Measurements from ENCODE around the gene AP2A2.

The AP2A2 gene

DNA sequence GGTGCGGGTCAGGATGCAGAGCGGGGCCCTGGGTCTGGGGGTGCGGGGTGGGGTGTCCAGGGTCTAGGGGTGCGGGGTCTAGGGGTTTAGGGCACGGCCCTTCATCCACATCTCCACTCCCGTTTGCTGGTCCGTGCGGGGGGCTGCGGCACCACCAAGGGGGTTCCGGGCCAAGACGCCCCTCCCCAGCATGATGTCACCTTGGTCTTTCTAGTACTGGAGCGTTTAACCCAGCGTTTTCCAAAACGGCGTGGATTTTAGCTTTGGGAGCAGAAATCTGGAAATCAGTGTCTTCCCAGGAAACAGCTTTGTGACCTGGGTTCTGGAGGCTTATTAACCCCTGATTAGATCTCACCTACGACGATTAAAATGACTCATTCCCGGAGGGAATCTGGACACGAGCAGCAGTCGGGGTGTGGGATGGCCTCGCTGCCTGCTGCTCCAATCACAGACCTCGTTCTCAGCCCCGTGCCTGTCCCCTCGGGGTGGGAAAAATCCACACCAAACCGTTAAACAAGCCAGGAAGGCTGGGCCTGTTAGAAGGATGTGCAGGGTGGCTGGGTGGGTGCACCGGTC, 759 bp downstream of the AP2A2 start:
- DNase-seq, result no peak

DNA sequence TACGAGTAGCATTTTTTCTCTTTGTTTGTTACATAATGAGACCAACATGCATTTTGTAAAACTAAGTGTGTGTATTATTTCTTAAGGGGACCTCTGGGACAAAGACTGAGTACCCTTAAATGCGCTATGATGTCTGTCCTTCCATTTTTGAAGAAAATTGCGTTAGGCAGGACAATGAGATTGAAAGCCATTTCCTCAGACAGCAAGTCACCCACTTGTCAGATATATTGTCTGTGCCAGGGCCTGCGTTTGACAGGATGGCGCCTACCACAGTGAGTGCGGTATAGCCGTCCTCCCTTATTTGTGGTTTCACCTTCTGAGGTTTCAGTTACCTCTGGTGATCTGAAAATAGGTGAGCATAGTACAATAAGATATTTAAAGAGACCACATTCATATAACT, 2.2 kb downstream of the AP2A2 start:
- DNase-seq, result no peak

DNA sequence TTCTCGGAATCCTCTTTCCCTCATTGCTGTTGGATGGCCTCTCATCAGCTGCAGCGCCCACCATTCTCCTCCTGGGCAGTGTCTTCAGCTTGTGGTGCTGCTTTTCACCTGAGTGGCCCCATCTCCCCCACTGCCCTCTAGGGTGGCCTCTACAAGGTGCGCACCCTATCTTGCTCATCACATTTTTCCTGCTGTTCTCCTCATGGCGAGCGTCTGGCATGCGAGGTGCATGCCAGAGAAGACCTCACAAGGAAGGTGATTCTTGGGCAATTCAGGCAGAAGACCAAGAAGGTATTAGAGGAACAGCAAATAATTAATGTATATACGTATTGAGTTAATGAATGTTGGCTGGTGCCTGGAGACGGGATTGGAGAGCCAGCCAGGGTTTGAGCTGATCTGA, 3.1 kb downstream of the AP2A2 start:
- DNase-seq, result no peak

DNA sequence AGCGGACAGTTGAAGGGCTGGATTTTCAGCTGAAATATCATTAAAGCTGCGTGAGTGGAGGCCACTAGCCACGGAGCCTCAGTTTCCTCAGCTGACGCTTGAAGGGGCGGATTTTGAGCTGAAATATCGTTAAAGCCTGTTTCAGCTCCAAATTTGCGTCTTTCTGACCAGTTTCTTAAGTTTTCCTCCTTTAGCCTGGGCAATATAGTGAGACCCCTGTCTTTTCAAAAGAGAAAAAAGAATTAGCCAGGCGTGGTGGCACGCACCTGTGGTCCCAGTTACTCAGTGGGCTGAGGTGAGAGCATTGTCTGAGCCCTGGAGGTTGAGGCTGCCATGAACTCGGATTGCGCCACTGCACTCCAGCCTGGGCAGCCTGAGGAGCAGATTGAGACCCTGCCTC, 3.7 kb downstream of the AP2A2 start:
- DNase-seq, result no peak

DNA sequence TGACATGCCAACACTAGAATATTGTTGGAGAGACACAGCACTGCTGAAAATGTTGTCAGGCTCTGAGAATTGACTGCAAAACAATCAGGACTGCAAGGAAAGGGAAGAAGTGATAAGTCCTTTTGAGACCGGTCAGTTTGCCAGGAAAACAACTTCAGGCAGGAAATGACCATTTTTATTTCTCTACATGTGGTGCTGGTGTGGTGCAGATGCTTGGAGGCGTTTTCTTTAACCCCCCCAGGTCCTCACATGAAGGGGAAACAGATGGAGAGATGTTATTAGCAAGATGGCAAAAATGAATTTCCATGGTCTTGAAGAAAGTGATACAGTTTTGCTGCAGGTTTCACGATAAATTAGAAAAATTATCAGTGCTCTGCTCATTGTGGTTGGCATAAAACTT, 5.7 kb downstream of the AP2A2 start:
- no peak for DNase-seq

DNA sequence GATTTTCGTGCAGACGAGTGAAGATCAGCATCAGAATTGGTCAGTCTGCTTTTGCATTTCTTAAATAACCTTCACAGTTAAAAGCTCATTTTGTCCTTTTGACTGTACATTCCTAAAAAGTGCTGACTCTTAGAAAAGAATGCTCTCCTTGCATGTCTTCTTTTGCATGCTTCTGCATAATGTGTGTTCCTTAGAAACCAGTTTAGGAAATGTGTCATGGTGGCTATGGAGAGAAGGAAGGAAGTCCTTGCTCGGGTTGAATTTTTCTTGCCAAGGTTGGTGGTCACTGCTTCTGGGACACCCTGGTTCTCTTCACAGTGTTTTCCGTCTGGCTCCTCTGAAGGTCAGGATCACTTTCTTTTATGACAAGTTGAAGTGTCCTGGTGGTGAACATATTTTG, 6.8 kb downstream of the AP2A2 start:
- no peak for DNase-seq

DNA sequence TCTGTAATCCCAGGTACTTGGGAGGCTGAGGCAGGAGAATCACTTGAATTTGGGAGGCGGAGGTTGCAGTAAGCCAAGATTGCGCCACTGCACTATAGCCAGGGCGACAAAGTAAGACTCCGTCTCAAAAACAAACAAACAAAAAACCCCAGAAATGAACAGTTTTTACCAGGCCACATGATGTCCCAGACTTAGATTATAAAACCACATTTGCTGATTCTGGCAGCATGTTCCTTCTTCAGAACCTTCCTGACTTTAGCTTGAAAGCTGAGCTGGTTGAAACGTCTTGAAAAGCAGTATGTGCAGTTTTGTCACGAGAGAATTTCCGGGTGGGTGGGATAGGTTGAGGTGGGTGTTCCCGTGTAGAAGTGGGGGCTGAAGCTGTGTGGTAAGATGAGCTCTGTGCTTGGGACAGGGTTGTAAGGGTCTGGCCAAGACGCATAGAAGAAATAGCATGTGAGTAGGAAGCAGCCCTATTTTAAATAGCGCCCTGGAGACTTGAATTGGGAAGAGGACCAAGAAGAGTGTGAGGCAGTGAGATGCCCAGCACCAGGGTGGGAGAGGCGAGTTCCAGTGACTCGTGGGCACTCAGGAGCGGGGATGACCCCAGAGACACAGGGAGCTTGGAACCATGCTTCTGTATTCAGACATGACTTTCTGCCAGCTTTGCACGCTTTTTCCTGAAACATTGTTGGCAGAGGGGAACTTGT, 7.6 kb downstream of the AP2A2 start:
- no peak for DNase-seq

DNA sequence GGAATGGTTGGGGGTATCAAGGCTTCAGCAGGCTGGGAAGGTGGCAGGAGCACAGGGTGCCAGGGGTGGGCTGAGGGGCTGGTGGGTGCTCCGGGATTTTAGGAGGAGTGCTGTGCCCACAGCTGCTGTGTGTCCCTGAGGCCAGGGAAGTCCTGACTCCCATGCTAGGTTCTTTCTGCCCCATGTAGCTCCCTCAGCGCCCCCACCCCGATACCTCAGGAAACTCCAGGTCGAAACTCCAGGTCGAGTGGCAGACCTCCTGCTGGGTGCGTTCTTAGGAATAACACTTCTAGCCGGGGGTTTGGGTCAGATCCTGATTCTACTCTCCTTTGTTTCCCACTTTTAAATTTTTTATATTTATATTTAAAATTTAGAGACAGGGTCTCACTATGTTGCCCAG, 8.3 kb downstream of the AP2A2 start:
- DNase-seq, result no peak

DNA sequence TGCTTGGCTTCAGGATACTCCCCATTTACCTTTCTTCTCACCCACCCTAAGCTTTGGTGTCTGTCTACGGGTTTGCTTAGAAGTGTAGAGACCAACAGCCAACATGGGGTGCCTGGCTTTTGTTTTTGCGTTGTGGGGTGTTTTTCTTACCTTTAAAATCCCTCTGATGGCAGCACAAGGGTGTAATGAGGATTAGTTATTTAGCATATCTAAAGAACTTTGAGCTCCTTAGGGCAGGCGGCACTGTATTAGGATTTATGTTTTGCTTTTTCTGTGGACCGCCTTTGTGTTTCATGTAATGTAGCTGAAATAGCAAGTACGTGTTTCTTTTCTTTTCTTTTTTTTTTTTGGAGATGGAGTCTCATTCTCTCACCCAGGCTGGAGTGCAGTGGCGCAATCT, 8.9 kb downstream of the AP2A2 start:
- DNase-seq, result no peak

DNA sequence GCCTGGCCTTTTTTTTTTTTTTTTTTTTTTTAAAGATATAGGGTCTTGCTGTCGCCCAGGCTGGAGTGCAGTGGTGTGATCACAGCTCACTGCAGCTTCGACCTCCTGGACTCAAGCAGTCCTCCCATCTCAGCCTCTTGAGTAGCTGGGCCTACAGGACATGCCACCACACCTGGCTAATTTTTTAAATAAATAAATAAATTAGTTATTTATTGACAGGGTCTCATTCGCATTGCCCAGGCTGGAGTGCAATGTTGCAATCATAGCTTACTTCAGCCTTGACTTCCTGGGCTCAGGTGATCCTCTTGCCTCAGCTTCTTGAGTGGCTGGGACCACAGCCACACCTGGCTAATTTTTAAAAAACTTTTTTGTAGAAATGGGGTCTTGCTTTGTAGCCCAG, 10.5 kb downstream of the AP2A2 start:
- DNase-seq, result no peak

DNA sequence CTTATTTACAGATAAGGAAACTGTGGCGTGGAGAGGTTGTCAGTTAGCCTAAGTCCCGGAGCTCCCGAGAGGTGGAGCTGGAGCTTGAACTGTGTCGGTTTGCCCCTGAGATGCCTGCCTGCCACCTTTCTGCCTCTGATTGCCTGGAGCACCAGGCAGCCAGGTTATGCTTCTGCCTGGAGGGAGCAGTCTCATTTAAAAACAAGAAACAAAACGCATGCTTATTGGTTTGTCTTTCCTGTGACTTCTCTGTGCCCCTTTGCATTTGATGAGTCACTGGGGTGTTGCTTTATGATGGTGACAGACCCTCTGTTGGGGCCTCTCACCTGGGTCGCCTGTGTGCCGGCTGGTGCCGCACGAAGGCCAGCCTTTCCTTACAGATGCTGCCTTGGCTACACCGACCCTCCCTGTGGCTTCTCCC, 12.2 kb downstream of the AP2A2 start:
- no peak for DNase-seq

DNA sequence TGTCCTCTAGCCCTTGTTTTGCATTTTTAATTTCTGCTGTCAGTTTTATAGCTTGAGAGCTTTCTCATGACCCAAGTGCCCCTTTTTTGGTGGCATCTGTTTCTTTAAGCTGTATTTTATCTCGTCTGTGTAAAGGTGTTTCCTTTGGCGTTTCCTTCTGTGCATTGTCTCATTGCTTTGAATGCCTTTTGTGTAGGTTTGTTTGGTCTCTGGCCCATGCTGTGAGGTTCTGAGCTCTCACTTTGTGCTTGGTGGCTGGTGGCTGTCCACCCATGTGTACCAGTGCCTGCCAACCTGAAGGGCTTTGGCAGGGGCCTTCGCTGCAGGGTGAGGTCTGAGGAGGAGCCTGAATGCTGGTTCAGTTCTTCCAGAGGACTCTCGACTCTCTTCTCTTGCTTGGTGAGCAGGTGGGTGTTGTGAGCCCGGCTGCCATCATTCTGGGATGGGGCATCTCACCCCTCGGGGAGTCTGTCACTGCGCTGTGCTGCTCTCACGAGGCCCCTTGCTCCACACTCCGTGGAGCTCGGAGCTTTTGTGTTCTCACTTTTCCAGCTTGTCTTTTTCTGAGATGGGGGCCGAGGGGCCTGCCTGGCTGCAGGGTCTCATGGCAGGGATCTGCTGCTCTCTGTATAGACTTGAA, 14.9 kb downstream of the AP2A2 start:
- no peak for DNase-seq

DNA sequence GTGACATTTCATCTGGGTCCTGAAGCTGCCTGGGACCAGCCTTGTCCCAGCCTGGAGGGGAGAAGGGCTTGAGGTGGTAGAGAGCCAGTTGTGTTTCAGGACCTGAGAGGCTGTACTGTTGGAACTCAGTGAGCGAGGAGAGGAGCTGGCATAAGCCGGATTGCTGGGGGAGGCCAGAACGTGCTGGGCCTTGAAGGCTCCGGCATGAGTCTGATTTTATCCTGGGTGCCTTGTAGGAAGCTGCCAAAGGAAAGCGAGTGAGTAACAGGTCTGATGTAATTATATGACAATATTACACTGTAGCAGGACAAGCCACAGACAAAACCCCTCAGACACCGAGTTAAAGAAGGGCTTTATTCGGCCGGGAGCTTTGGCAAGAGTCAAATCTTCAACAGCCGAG, 17.2 kb downstream of the AP2A2 start:
- no peak for DNase-seq

DNA sequence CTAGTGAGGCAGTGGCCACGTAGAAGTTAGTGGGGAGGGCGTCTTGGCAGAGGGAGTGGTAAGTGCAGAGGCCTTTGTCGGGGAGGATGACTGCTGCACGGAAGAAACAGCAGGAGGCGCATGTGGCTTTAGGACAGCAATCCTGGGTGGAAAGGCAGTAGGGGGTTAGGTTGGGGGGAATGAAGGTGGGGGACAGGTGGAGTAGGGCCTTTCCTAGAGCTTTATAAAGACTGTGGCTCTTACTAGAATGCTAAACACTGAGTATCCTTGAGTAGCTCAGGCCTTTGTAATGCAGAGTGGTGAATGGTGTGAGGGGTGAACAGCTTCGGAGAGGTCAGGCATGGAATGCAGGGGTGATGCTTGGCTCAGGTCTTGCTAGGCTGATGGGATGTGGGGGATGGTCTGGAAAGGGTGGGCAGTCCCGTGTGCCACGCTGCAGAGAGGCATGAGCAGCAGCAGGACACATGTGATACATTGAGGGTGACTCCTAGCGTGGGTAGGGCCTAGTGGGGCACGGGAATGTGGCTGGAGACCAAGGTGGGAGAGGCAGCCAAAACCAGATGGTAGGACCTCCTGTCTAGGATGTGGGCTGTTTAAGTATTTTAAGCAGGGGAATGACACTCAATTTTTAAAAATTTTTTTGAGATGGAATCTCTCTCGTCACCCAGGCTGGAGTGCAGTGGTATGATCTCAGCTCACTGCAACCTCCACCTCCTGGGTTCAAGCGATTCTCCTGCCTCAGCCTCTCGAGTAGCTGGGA, 19.2 kb downstream of the AP2A2 start:
- DNase-seq, result no peak

DNA sequence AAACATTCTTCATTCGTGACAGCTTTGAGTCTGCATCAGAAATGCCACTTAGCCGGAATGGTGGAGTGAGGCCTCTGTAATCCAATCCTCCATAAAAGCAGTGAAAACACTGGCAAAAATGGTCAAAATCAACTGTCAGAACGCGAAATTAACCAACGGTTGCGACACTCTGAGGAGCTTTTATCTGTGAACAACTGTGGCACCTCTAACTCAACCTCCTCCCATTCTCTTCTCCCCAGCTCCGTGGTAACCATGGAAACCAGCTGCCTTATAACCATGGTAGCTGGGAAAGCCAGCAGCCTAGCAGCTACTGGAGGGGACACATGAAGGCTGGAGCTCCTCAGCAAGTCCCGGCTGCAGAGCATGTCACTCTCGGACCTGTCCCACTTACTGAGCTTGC, 20.3 kb downstream of the AP2A2 start:
- no peak for DNase-seq

DNA sequence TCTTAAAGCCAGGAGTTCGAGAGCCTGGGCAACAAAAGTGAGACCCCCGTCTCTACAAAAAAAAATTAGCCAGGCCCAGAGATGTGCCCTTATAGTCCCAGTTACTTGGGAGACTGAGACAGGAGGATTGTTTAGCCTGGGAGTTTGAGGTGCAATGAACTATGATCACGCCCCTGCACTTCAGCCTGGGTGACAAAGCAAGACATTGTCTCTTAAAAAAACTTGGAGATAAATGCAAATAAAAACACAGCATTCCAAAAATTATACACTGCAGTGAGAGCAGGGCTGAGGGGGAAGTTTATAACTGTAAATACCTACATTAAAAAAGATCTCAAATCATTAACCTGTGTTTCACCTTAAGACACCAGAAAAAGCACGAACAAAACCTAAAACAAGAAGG, 22.1 kb downstream of the AP2A2 start:
- DNase-seq, result no peak

DNA sequence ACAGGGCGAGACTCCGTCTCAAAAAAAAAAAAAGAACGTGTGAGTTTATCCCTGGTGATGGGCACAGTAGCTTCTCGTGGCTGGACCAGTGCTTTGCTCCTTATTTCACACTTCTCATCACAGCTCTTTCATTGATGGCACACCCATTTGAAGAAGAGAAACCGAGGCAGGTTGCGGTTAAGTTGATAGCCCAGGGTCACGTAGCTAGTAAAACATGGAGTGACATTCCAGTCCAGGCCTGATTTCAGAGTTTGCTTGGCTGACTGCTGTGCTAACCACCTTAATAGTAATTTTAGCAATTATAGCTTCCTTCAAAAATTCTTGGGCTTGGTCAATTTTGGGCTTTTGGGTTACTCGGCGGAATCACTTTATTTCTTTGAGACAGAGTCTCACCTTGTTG, 25.8 kb downstream of the AP2A2 start:
- no peak for DNase-seq

DNA sequence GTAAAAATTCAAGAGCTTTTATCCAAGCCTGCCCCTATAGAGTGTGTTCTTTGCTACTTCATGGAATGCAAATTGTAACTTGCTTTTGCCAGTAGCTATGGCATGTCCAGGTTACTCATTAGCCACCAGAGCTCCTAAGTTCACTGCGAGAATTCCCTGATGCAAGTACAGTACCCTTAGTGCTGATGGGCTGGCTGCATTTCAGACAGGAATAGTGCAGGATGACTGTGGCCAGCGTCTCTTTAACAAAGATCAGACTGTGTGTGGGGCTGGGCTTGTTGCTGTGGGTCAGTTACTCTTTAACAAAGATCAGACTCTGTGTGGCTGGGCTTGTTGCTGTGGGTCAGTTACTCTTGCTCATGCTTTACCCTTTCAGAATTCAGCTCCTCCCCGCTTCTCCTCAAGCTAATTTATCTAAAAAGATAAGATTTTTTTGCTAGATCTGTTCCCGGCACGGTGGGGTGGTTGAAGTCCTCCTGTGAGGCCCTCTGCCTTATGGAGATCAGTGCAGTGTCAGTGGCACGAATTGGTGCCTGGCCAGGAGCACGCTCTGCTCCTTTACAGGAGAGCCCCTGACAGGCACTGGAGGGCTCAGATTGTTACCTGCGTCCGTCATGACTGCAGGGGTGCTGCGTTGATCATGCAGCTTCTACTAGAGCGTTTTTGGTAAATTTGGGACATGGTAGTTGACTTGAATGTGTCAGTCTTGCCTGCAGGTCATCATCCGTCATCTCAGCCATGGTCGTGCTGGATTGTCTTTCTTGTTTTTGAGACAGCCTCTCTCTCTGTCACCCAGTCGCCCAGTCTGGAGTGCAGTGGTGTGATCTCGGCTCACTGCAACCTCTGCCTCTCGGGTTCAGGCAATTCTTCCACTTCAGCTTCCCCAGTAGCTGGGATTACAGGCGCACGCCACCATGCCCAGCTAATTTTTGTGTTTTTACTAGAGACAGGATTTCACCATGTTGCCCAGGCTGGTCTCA, 27.0 kb downstream of the AP2A2 start:
- DNase-seq, result no peak

DNA sequence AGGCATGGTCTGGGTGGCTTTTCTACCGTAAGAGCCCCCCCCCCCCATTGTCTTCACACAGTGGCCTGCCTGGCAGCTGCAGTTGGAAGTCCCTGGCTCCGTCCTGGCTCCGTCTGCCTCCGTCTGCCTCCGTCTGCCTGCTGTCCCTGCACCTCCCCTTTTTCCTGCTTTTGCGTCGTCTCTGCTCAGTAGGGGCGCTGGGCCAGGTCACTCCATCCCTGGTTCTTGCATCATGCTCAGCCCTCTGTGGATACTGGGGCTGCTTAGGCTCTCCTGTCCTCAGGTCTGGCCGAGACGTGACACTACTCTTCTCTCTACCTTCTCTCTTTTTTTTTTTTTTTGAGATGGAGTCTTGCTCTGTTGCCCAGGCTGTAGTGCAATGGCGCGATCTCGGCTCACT, 27.8 kb downstream of the AP2A2 start:
- no peak for DNase-seq

DNA sequence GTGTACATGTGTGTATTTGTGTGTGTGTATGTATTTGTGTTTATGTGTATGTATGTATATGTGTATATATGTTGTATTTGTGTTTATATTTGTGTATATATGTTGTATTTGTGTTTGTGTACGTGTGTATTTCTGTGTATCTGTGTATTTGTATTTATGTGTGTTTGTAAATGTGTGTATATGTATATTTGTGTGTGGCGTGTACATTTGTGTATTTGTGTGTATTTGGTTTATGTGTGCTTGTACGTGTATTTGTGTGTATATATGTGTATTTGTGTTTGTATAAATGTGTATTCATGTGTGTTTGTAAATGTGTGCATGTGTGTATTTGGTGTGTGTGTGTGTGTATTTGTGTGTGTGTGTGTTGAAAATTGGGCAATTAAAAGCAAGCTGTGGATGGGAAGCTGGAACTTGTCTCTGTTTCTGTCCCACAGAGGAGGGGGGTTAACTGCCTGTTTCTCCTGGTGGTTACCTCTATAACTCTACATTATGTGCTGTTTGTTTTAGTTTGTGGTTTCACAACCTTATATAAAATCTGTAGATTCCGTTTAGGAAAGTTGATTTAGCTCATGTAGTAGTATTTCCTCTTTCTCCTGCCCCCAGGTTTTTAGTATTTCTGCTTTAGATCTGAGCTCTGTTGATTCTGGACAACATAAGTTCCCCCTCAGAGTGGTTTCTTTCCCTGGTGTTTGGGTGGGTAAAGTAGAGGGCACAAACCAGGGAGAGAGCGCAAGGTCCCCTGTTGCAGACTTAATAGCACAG, 28.9 kb downstream of the AP2A2 start:
- DNase-seq, result no peak

DNA sequence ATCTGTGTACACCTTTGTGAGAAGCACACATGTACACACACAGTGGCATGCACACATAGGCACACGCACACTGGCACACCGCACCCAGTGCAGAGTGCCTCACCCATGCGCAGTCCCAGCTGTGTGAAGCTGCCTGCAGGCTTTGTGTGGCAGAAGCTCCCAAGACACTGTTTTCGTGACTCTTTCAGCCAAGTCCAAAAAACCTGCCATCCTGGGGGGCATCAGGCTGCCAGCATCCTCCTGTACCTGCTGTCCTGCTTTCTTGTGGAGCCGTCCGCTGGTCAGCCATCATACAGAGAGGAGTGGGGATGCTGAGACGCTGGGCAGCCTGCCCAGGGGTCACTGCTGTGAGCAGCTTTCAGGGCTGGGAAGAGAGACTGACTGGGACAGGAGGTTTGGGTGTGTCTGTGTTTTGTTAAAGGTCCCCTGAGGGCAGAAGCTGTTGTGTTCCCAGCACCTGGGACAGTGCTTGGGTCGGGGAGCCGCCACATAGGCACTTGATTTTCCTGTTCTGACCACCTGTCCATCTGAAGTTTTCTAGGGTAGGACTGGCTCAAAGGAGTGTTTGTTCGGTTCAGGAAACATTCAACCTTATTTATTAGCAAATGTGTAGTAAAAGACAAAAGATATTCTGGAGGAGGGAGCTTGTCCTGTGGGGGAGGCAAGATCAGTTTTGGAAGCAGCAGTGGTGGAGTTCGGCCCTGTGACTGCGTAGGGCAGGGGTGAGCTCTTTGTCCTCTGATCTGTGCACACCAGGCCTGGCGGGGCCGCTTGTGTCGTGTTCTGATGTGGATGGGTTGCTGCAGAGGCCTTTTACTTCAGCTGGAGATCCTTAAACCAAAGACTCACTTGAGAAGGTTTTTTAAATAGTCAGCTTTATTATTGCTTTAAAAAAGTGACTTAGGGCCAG, 29.7 kb downstream of the AP2A2 start:
- DNase-seq, result no peak
